ENCODE measurements around the gene TFAP2A.

The TFAP2A gene

DNA sequence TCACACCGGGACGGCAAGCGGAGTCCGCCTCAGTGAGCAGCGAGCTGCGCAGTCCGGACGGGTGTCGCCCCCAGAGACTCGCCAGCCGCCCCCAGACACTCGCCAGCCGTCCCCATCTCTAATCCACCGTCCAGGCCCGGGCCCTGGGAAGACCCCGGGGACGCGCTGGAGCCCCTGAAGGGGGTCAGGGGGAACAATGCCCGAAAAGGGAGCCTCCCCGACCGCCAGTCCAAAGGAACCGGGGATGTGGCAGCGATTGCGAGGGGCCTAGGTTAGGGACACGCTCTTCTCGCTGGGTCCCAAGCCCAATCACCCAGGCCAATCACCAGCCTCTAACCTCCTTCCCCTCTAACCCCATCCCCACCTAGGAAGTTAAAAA is 33.1 kb downstream of the TFAP2A start:
- H3K9me3 ChIP-seq (ENCODE audit: insufficient read depth, low read length) = no peaks in the 10 kb centered on the region
- no peaks in the 10 kb centered on the region for H3K9me2 ChIP-seq (replicated peaks; ENCODE audit: insufficient read depth, low read length)
- no peaks in the 10 kb centered on the region for H3K79me2 ChIP-seq (ENCODE audit: insufficient read depth, low read length)
- no peak overlapping the region for H2AFZ ChIP-seq (ENCODE audit: low read depth, low read length, severe bottlenecking)
- H3K4me3 ChIP-seq (ENCODE audit: insufficient read depth, low read length, poor library complexity, severe bottlenecking) = no peak overlapping the region
- H3K9ac ChIP-seq (ENCODE audit: low read length) = no peak overlapping the region
- no peaks in the 10 kb centered on the region for H3F3A ChIP-seq (ENCODE audit: insufficient read depth)
- no peaks in the 10 kb centered on the region for H3K27me3 ChIP-seq (ENCODE audit: low read length)
- H4K20me1 ChIP-seq (ENCODE audit: low read depth, low read length) = no peaks in the 10 kb centered on the region
- TF ChIP-seq, protein P1, sequence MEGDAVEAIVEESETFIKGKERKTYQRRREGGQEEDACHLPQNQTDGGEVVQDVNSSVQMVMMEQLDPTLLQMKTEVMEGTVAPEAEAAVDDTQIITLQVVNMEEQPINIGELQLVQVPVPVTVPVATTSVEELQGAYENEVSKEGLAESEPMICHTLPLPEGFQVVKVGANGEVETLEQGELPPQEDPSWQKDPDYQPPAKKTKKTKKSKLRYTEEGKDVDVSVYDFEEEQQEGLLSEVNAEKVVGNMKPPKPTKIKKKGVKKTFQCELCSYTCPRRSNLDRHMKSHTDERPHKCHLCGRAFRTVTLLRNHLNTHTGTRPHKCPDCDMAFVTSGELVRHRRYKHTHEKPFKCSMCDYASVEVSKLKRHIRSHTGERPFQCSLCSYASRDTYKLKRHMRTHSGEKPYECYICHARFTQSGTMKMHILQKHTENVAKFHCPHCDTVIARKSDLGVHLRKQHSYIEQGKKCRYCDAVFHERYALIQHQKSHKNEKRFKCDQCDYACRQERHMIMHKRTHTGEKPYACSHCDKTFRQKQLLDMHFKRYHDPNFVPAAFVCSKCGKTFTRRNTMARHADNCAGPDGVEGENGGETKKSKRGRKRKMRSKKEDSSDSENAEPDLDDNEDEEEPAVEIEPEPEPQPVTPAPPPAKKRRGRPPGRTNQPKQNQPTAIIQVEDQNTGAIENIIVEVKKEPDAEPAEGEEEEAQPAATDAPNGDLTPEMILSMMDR (IDR thresholded peaks at IDR 0.05; ENCODE audit: insufficient read depth, low read length, poor library complexity, severe bottlenecking) = no peak
- TF ChIP-seq EZH2phosphoT487 (conservative IDR thresholded peaks at IDR 0.05; ENCODE audit: low read length) = no peak
- H3K4me2 ChIP-seq (ENCODE audit: low read depth, low read length, poor library complexity, severe bottlenecking) = no peak overlapping the region
- no peak overlapping the region for H3K27ac ChIP-seq (ENCODE audit: low read depth, low read length)
- H3K36me3 ChIP-seq (ENCODE audit: low read length) = no peaks in the 10 kb centered on the region

GRCh38 chr6:10381133-10381829 is 33.6 kb downstream of the TFAP2A start:
- no peaks in the 10 kb centered on the region for H3F3A ChIP-seq (ENCODE audit: insufficient read depth)
- no peak overlapping the region for H2AFZ ChIP-seq (ENCODE audit: low read depth, low read length, severe bottlenecking)
- H3K79me2 ChIP-seq (ENCODE audit: insufficient read depth, low read length) = no peaks in the 10 kb centered on the region
- H3K9me3 ChIP-seq (ENCODE audit: insufficient read depth, low read length) = no peaks in the 10 kb centered on the region
- H4K20me1 ChIP-seq (ENCODE audit: low read depth, low read length) = no peaks in the 10 kb centered on the region
- H3K36me3 ChIP-seq (ENCODE audit: low read length) = no peaks in the 10 kb centered on the region
- no peaks in the 10 kb centered on the region for H3K27me3 ChIP-seq (ENCODE audit: low read length)
- no peak overlapping the region for H3K9ac ChIP-seq (ENCODE audit: low read length)
- no peak overlapping the region for H3K4me3 ChIP-seq (ENCODE audit: insufficient read depth, low read length, poor library complexity, severe bottlenecking)
- no peak overlapping the region for H3K4me2 ChIP-seq (ENCODE audit: low read depth, low read length, poor library complexity, severe bottlenecking)
- TF ChIP-seq, protein P1 (IDR thresholded peaks at IDR 0.05; ENCODE audit: insufficient read depth, low read length, poor library complexity, severe bottlenecking) = no peak
- TF ChIP-seq EZH2phosphoT487 (conservative IDR thresholded peaks at IDR 0.05; ENCODE audit: low read length) = no peak
- no peak overlapping the region for H3K27ac ChIP-seq (ENCODE audit: low read depth, low read length)
- H3K9me2 ChIP-seq (replicated peaks; ENCODE audit: insufficient read depth, low read length) = no peaks in the 10 kb centered on the region

DNA sequence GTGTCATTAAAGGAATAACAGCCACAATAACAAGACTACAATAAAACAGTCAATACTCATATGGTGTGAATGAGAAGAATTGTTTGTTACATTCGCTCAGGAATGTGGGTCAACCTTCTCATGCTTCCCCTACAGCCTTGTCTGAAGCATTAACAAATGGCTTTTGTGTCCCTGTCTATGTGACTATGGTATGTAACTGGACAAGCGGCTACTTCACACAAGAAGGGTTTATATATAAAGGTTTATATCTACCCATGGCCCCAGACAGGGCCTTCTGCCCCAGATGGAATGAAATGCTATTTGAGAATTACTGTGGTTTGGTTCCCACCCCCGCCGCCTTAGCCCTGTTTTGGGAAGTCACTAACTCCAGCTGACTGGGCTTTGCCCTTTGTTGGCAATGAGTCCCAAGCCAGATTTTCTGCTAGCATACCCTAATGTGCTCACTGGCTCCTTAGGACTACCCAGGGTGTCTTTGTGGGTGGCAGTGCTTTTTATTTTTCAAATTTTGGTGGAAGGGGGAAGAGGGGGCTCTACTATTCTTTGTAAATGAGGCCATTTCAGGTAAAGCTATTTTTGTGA is 39.4 kb downstream of the TFAP2A start:
- H3K79me2 ChIP-seq (ENCODE audit: insufficient read depth, low read length) = no peaks in the 10 kb centered on the region
- H3K9me2 ChIP-seq (replicated peaks; ENCODE audit: insufficient read depth, low read length) = no peaks in the 10 kb centered on the region
- H3K9me3 ChIP-seq (ENCODE audit: insufficient read depth, low read length) = no peaks in the 10 kb centered on the region
- H3K36me3 ChIP-seq (ENCODE audit: low read length) = no peaks in the 10 kb centered on the region
- H3F3A ChIP-seq (ENCODE audit: insufficient read depth) = no peaks in the 10 kb centered on the region
- H3K4me3 ChIP-seq (ENCODE audit: insufficient read depth, low read length, poor library complexity, severe bottlenecking) = no peak overlapping the region
- TF ChIP-seq EZH2phosphoT487 (conservative IDR thresholded peaks at IDR 0.05; ENCODE audit: low read length) = 0 out of 2 replicates have a peak, but pooled peaks have one; percentile 53
- TF ChIP-seq, protein P1 (IDR thresholded peaks at IDR 0.05; ENCODE audit: insufficient read depth, low read length, poor library complexity, severe bottlenecking) = no peak
- H3K9ac ChIP-seq (ENCODE audit: low read length) = no peak overlapping the region
- H2AFZ ChIP-seq (ENCODE audit: low read depth, low read length, severe bottlenecking) = no peak overlapping the region
- H3K4me2 ChIP-seq (ENCODE audit: low read depth, low read length, poor library complexity, severe bottlenecking) = no peak overlapping the region
- H3K27me3 ChIP-seq (ENCODE audit: low read length) = no peaks in the 10 kb centered on the region
- H4K20me1 ChIP-seq (ENCODE audit: low read depth, low read length) = no peaks in the 10 kb centered on the region
- no peak overlapping the region for H3K27ac ChIP-seq (ENCODE audit: low read depth, low read length)

Measured in SU-DHL-6 (cell line).